Heart right ventricle (tissue), 16 donors: ENCODE measurements around the gene IL17D. TPM values are rescaled to one million over a fixed set of nuclear protein-coding genes. Genes with fewer than 3 reads are reported as not detected.
A peak's percentile ranks its signal among the peaks of the same experiment; 100 is the strongest.

Experiments
- ATAC-seq, 8 donors: fragments of 200-7000 bp; cut with Tn5 transposase; one replicate each; pipeline ENCODE4 v1.9.1; 2020; ENCODE audit warnings: mild to moderate bottlenecking in 8 of 8, moderate library complexity in 8 of 8, moderate number of reproducible peaks in 1 of 8
- DNase-seq, 2 donors: peaks; one replicate each; pipeline ENCODE4 v3.0.0-alpha.2; 2020
- H3K27ac ChIP-seq, 10 donors: fragments of 200-600 bp; sonication (generic) in 2 of 10; one replicate each; pipeline versions ENCODE4 v1.5.0 to v1.8.0; 2020 to 2022; ENCODE audit warnings: mild to moderate bottlenecking in 3 of 10
- H3K27me3 ChIP-seq, 7 donors: fragments of 200-600 bp; one replicate each; pipeline ENCODE4 v1.8.0; 2021 to 2022; ENCODE audit warnings: mild to moderate bottlenecking in 2 of 7
- H3K36me3 ChIP-seq, 9 donors: fragments of 200-600 bp; sonication (generic) in 1 of 9; one replicate each; pipeline versions ENCODE4 v1.5.0 to v1.8.0; 2020 to 2022; ENCODE audit warnings: mild to moderate bottlenecking in 2 of 9
- H3K4me1 ChIP-seq, 9 donors: fragments of 200-600 bp; sonication (generic) in 1 of 9; one replicate each; pipeline versions ENCODE4 v1.5.0 to v1.8.0; 2020 to 2022; ENCODE audit warnings: mild to moderate bottlenecking in 4 of 9
- H3K4me3 ChIP-seq, 10 donors: fragments of 200-600 bp; sonication (generic) in 2 of 10; one replicate each; pipeline versions ENCODE4 v1.5.0 to v1.8.0; 2020 to 2022; ENCODE audit warnings: mild to moderate bottlenecking in 7 of 10, moderate library complexity in 2 of 10
- H3K9me3 ChIP-seq, 11 donors: fragments of 200-600 bp in 10 of 11; sonication (generic) in 2 of 11; one replicate each; pipeline versions ENCODE4 v1.5.0 to v1.8.0; 2013 to 2022; ENCODE audit warnings: mild to moderate bottlenecking in 2 of 11, control low read depth in 1 of 11, moderate library complexity in 1 of 11
- CTCF ChIP-seq, 9 donors: fragments of 200-600 bp; sonication (generic) in 2 of 9; IDR thresholded peaks; one replicate each; pipeline versions ENCODE4 v1.5.0 to v1.8.0; 2021 to 2022; ENCODE audit warnings: antibody characterized with exemption in 9 of 9, mild to moderate bottlenecking in 5 of 9, moderate library complexity in 1 of 9
- WGBS, 2 donors: extraction: QIAGEN DNeasy Blood & Tissue Kit; methylation state at CpG; one replicate each; pipeline ENCODE4 v1.1.7; 2013; ENCODE audit warnings: inconsistent platforms in 1 of 2; 5-methylcytosine and 5-hydroxymethylcytosine counted together
- intact Hi-C, 10 donors: fragments of 100-400 bp; cut with DNase I; formaldehyde crosslinking; loops; one replicate each; pipeline versions ENCODE4 v1.11.1 to v1.14.2; 2022
- polyA plus RNA-seq, 2 donors: library from polyadenylated mRNA; stranded (reverse); fragments of 200-250 nt; gene quantifications; one replicate each; pipeline ENCODE4 v1.2.3, GENCODE V29; 2013
- total RNA-seq, 10 donors: library from RNA; stranded (reverse); fragmentation: NEBNext Ultra II Directional in 3 of 10; extraction: Animal tissue kit (Norgen Biotek cat#: 25700) in 3 of 10; gene quantifications; one replicate each; pipeline versions ENCODE4 v1.2.1 to v1.2.4, GENCODE V29; 2021 to 2023
- donor health status: Arrhythmogenic right ventricular cardiomyopathy.
- donor health status: ischemic (EF 13 %, LVEDD 7.1; RV severe dilation, severe dysfunction).
- donor health status: healthy with polysubstance abuse.
- donor health status: DM: no; HTN: yes; CAD: no.
- donor health status: DM: no; HTN: no; CAD: no.
- donor health status: ischemic (EF 25% LVEDD 6.9; RV normal size, moderate dysfunction).
- donor health status: ischemic (EF 25% LVEDD 5.7; RV mildly dilated, moderate dysfunction).
- donor health status: healthy.
- donor health status: DM: yes; HTN: yes; CAD: no.
- donor health status: Ischemic cardiomyopathy.
- donor health status: ischemic (EF 35%, LVEDD 5.7; RV mildly dilated, moderate dysfunction).
- donor health status: nonischemic (EF 11% LVEDD 7.7; RV severe dilation, severe dysfunction).
- donor health status: DM: yes; HTN: yes; CAD: no.
- donor health status: PGD.
- donor health status: ischemic (EF 29% LVEDD 5.4; RV normal size, mild dysfunction).
- donor health status: nonischemic (EF 23%, LVEDD 6.1; RV moderate dilation, normal function).

Gene IL17D
- total and polyA plus RNA-seq, 12 donors = 0.30 to 2.2 (median 0.77) TPM

- intact Hi-C loops = no loop called here
- no peaks in the 10 kb centered on the region for H3K9me3 ChIP-seq
- no peak overlapping the region for H3K4me3 ChIP-seq
- H3K27ac ChIP-seq = no peak overlapping the region
- ATAC-seq (no peak), DNase-seq (no peak)
- no peaks in the 10 kb centered on the region for H3K4me1 ChIP-seq
- H3K27me3 ChIP-seq = no peaks in the 10 kb centered on the region
- peaks cover 0 to 17% (median 0%) of the 10 kb centered on the region in 9 donors for H3K36me3 ChIP-seq
- TF ChIP-seq CTCF (IDR thresholded peaks at IDR 0.05) = no peak
- 69 to 72% methylated on average over 6 of the region's 6 CpGs for WGBS, 2 donors
Observed at GRCh38 chr13:20685092-20685491, 18.4 kb upstream of the IL17D start.

DNA sequence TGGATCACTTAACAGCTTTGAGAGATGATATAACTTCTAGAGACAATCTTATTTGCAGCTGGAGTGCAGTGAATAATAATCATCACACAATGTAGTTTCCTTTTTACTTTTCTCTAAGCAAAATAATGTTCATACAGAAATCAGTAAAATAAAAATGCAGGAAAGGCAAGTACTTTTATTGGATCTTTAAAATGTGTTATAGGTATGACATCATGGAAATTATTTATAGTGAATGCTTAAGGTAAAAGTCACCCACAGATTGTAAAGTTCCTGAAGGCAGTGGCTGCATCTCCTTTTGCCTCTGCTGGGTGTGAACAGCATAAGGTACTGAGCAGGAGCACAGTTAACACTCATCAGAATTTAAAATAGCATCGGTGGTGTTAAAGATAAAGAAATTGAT lies 17.3 kb upstream of the IL17D start:
- intact Hi-C loops = no loop called here
- no peaks in the 10 kb centered on the region for H3K4me1 ChIP-seq
- peaks cover 0 to 28% (median 0%) of the 10 kb centered on the region in 9 donors for H3K36me3 ChIP-seq
- WGBS, 2 donors = 79 to 81% methylated on average over 1 of the region's 1 CpG
- H3K27me3 ChIP-seq = no peaks in the 10 kb centered on the region
- H3K9me3 ChIP-seq = no peaks in the 10 kb centered on the region
- H3K27ac ChIP-seq = no peak overlapping the region
- TF ChIP-seq CTCF (IDR thresholded peaks at IDR 0.05) = no peak
- DNase-seq = no peak
- ATAC-seq = no peak
- H3K4me3 ChIP-seq = no peak overlapping the region

DNA sequence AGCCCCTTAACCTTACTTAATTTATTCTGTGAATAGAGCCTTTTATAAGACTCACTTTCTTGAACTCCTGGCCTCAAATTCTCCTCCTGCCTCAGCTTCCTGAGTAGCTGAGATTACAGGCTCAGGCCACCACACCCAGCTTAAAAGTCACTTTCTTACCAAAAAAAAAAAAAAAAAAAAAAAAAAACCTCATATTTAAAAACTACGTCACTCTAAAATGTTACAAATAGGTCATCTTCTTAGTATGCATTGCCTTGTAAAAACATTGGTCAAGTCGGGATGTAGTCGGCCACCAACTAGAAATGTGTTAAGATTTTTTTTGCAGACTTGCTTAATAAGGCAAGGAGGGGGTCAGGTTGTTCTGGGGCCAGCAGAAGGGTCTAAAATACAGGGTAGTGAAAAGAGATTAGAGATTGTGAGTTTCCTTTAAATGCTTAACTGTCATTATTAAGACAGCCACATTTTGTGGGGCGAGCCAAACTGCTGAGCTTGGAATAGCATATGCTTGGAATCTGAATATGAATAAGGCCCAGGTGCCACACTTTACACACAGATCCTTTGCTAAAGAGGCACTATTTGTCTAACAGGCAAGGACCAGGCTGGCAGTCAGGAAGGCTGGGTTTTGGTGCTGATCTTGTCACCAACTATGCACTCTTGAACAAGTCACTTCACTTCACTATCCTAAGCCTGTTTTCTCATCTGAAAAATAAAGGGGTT lies 16.5 kb upstream of the IL17D start:
- peak in 2 of 8 donors; percentile 22 to 25 for ATAC-seq
- H3K27ac ChIP-seq = no peak overlapping the region

GRCh38 chr13:20689291-20689690 lies 14.2 kb upstream of the IL17D start:
- peaks cover 0 to 36% (median 3%) of the 10 kb centered on the region in 9 donors for H3K36me3 ChIP-seq
- no peak overlapping the region for H3K4me3 ChIP-seq
- ATAC-seq (no peak), DNase-seq (no peak)
- H3K27ac ChIP-seq = no peak overlapping the region
- intact Hi-C loops = no loop called here
- no peaks in the 10 kb centered on the region for H3K4me1 ChIP-seq
- no peaks in the 10 kb centered on the region for H3K27me3 ChIP-seq
- 93 to 95% methylated on average over 3 of the region's 3 CpGs for WGBS, 2 donors
- H3K9me3 ChIP-seq = no peaks in the 10 kb centered on the region
- TF ChIP-seq CTCF (IDR thresholded peaks at IDR 0.05) = no peak

More for the DNA sequence above, 16.5 kb upstream of the IL17D start:
- Histone ChIP-seq H3K9me3 (no peaks in the 10 kb centered on the region), H3K4me3 (no peak overlapping the region), H3K36me3 (peaks cover 0 to 36% (median 3%) of the 10 kb centered on the region in 9 donors), H3K27me3 (no peaks in the 10 kb centered on the region), H3K4me1 (no peaks in the 10 kb centered on the region)
- 74 to 76% methylated on average over 4 of the region's 4 CpGs for WGBS, 2 donors
- no peak for DNase-seq
- no peak for TF ChIP-seq CTCF (IDR thresholded peaks at IDR 0.05)
- intact Hi-C loops = no loop called here
